Cardiac ventricle fibroblast (primary cell): ENCODE data around the gene KANTR. TPM values are rescaled to one million over a fixed set of nuclear protein-coding genes. Genes with fewer than 3 reads are reported as not detected.

ENCODE experiments used
- total RNA-seq: library from RNA; depleted of rRNA; stranded (reverse); fragments of >200 nt; gene quantifications from 2 replicates; pipeline ENCODE4 v1.2.3, GENCODE V29; 2015

Gene KANTR
- 4.8 and 6.9 TPM in 2 replicates for total RNA-seq

GRCh38 chrX:53093748-53094581 is at the start of gene KANTR:
KANTR (plus strand) TSS chrX:53094142; CDS start chrX:53124273, 30,131 bp downstream.

GRCh38 chrX:53048169-53049126 is 45.5 kb upstream of the KANTR start, which contains the start of gene GPR173:
GPR173 (plus strand) TSS chrX:53048789; CDS start chrX:53076622, 27,833 bp downstream.

GRCh38 chrX:53081925-53082772 is 11.8 kb upstream of the KANTR start, which contains the start of gene TSPYL2:
TSPYL2 (plus strand) TSS chrX:53082367; CDS start chrX:53082499, 132 bp downstream.

Other genes starting within 250 kb of the KANTR start
- not detected in 2 replicates for gene XAGE3, start 226.1 kb upstream of the KANTR start, total RNA-seq
- 6.5 and 12.3 TPM in 2 replicates for gene FAM156B, start 196.8 kb upstream of the KANTR start, total RNA-seq
- 11.0 and 11.7 TPM in 2 replicates for gene FAM156A, start 135.6 kb upstream of the KANTR start, total RNA-seq
- gene GPR173, start 45.4 kb upstream of the KANTR start, total RNA-seq, result 1.7 and 2.6 TPM in 2 replicates
- 14.5 and 15.4 TPM in 2 replicates for gene TSPYL2, start 11.8 kb upstream of the KANTR start, total RNA-seq
- gene KDM5C, start 131.1 kb downstream of the KANTR start, total RNA-seq, result 34.7 and 62.9 TPM in 2 replicates
- gene IQSEC2, start 187.4 kb downstream of the KANTR start, total RNA-seq, result 4.4 and 14.4 TPM in 2 replicates